ENCODE data around the gene KIF2A.

Gene KIF2A

DNA sequence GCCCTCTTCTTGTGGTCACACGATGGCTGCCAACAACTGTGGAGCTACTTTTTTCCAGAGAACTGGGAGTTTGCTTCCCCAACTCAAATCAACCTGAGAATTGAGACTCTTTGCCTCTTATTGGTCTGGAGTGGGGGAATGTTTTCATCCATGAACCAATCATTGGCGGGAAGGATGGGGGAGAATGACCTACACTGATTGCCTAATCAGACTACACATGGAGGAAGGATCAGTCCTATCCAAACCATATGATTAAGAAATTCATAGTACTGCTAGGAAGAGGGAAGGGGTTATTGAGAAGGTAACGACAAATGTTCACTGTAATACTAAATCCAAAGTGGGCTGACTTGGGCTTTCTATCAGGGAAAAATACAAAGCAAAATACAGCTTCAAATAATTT is 7.9 kb upstream of the KIF2A start:
- TF ChIP-seq, protein P1, sequence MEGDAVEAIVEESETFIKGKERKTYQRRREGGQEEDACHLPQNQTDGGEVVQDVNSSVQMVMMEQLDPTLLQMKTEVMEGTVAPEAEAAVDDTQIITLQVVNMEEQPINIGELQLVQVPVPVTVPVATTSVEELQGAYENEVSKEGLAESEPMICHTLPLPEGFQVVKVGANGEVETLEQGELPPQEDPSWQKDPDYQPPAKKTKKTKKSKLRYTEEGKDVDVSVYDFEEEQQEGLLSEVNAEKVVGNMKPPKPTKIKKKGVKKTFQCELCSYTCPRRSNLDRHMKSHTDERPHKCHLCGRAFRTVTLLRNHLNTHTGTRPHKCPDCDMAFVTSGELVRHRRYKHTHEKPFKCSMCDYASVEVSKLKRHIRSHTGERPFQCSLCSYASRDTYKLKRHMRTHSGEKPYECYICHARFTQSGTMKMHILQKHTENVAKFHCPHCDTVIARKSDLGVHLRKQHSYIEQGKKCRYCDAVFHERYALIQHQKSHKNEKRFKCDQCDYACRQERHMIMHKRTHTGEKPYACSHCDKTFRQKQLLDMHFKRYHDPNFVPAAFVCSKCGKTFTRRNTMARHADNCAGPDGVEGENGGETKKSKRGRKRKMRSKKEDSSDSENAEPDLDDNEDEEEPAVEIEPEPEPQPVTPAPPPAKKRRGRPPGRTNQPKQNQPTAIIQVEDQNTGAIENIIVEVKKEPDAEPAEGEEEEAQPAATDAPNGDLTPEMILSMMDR (IDR thresholded peaks at IDR 0.05; ENCODE audit: low read length): no peak
- no peak for TF ChIP-seq EZH2 (optimal IDR thresholded peaks at IDR 0.05; ENCODE audit: low read depth, low read length)
- no peak for TF ChIP-seq EZH2phosphoT487 (IDR thresholded peaks at IDR 0.05; ENCODE audit: low read length)
- Histone ChIP-seq H3K4me3 (ENCODE audit: low read length) (no peak overlapping the region), H3K9ac (ENCODE audit: low read length) (no peak overlapping the region), H3K27me3 (replicated peaks; ENCODE audit: insufficient read depth, low read length) (no peaks in the 10 kb centered on the region), H2AFZ (ENCODE audit: low read length) (no peak overlapping the region), H4K20me1 (ENCODE audit: insufficient read depth, low read length) (no peaks in the 10 kb centered on the region), H3K4me2 (ENCODE audit: low read depth, low read length) (no peak overlapping the region), H3K9me2 (replicated peaks; ENCODE audit: insufficient read depth, low read length) (no peaks in the 10 kb centered on the region), H3K36me3 (replicated peaks; ENCODE audit: insufficient read depth, low read length) (no peaks in the 10 kb centered on the region), H3K4me1 (ENCODE audit: low read length) (no peaks in the 10 kb centered on the region), H3K79me2 (ENCODE audit: low read length) (no peaks in the 10 kb centered on the region), H3K9me3 (replicated peaks; ENCODE audit: insufficient read depth, low read length) (no peaks in the 10 kb centered on the region), H3K27ac (ENCODE audit: low read length) (no peak overlapping the region), H3F3A (ENCODE audit: insufficient read depth, low read length) (no peaks in the 10 kb centered on the region)
- DNase-seq: no peak

DNA sequence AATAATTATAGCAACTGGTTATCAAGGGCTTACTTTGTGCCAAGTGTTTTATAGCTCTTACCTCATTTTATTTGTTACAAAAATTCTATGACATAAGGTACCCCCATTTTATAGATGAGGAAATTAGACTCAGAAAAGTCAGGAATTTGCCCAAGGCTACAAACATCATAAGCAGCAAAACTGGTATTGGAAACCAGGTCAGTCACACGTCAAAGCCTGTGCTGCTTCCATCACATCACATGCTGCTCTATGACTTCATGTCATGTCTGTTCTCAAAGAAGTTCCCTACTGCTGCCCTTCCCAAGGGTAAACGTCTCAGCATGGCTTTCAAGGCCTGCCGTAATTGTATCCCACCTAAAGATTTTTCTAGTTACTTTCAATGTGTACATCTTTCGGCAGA is 6.9 kb upstream of the KIF2A start:
- TF ChIP-seq, protein P1 (IDR thresholded peaks at IDR 0.05; ENCODE audit: low read length): no peak
- TF ChIP-seq EZH2 (optimal IDR thresholded peaks at IDR 0.05; ENCODE audit: low read depth, low read length): no peak
- TF ChIP-seq EZH2phosphoT487 (IDR thresholded peaks at IDR 0.05; ENCODE audit: low read length): no peak
- Histone ChIP-seq H2AFZ (ENCODE audit: low read length) (no peak overlapping the region), H3K36me3 (replicated peaks; ENCODE audit: insufficient read depth, low read length) (no peaks in the 10 kb centered on the region)

DNA sequence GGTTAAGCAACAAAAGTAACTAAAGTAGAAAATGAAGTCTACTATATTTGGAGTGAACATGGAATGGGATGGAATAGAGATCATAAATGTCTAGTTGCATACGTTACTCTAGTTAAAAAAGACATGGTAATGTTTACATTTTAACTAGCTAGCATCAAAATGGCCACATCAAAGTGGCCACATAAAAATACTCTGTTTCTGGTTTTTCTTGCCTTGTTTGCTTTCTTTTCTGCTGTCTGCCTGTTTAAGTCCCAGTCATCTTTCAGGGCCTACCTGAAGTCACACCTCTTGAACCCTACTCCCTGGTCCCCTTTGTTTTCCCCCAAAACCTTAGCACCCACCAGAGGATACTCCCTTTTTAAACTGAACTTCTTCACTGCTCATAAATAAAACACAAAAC is 6.4 kb upstream of the KIF2A start:
- H3K9ac ChIP-seq (ENCODE audit: low read length): no peak overlapping the region
- H3K9me3 ChIP-seq (replicated peaks; ENCODE audit: insufficient read depth, low read length): no peaks in the 10 kb centered on the region
- H3K79me2 ChIP-seq (ENCODE audit: low read length): no peaks in the 10 kb centered on the region
- H3K4me2 ChIP-seq (ENCODE audit: low read depth, low read length): no peak overlapping the region
- H3K4me1 ChIP-seq (ENCODE audit: low read length): no peaks in the 10 kb centered on the region
- TF ChIP-seq EZH2phosphoT487 (IDR thresholded peaks at IDR 0.05; ENCODE audit: low read length): no peak
- TF ChIP-seq, protein P1 (IDR thresholded peaks at IDR 0.05; ENCODE audit: low read length): no peak
- TF ChIP-seq EZH2 (optimal IDR thresholded peaks at IDR 0.05; ENCODE audit: low read depth, low read length): no peak
- no peak overlapping the region for H2AFZ ChIP-seq (ENCODE audit: low read length)
- H4K20me1 ChIP-seq (ENCODE audit: insufficient read depth, low read length): no peaks in the 10 kb centered on the region
- no peak overlapping the region for H3K4me3 ChIP-seq (ENCODE audit: low read length)
- H3K27ac ChIP-seq (ENCODE audit: low read length): no peak overlapping the region
- H3K9me2 ChIP-seq (replicated peaks; ENCODE audit: insufficient read depth, low read length): no peaks in the 10 kb centered on the region
- H3K27me3 ChIP-seq (replicated peaks; ENCODE audit: insufficient read depth, low read length): no peaks in the 10 kb centered on the region
- no peaks in the 10 kb centered on the region for H3K36me3 ChIP-seq (replicated peaks; ENCODE audit: insufficient read depth, low read length)
- no peak for DNase-seq
- H3F3A ChIP-seq (ENCODE audit: insufficient read depth, low read length): no peaks in the 10 kb centered on the region

More for the DNA sequence above, 6.9 kb upstream of the KIF2A start:
- no peak overlapping the region for H3K27ac ChIP-seq (ENCODE audit: low read length)
- no peak overlapping the region for H3K4me2 ChIP-seq (ENCODE audit: low read depth, low read length)
- H3K27me3 ChIP-seq (replicated peaks; ENCODE audit: insufficient read depth, low read length): no peaks in the 10 kb centered on the region
- H3F3A ChIP-seq (ENCODE audit: insufficient read depth, low read length): no peaks in the 10 kb centered on the region
- no peak overlapping the region for H3K4me3 ChIP-seq (ENCODE audit: low read length)
- no peaks in the 10 kb centered on the region for H3K9me3 ChIP-seq (replicated peaks; ENCODE audit: insufficient read depth, low read length)
- no peaks in the 10 kb centered on the region for H3K79me2 ChIP-seq (ENCODE audit: low read length)
- no peak overlapping the region for H3K9ac ChIP-seq (ENCODE audit: low read length)
- no peaks in the 10 kb centered on the region for H3K9me2 ChIP-seq (replicated peaks; ENCODE audit: insufficient read depth, low read length)
- H3K4me1 ChIP-seq (ENCODE audit: low read length): no peaks in the 10 kb centered on the region
- no peak for DNase-seq
- no peaks in the 10 kb centered on the region for H4K20me1 ChIP-seq (ENCODE audit: insufficient read depth, low read length)

Measured in MM.1S (cell line).